HG03039 (cell line): Measurements from ENCODE around the gene METTL21C.

Experiments
- ATAC-seq: cut with Tn5 transposase; IDR thresholded peaks from one replicate; pipeline ENCODE4 v1.9.1; 2021; ENCODE audit warnings: mild to moderate bottlenecking, moderate library complexity; ENCODE audit not compliant: unreplicated experiment

METTL21C gene

DNA sequence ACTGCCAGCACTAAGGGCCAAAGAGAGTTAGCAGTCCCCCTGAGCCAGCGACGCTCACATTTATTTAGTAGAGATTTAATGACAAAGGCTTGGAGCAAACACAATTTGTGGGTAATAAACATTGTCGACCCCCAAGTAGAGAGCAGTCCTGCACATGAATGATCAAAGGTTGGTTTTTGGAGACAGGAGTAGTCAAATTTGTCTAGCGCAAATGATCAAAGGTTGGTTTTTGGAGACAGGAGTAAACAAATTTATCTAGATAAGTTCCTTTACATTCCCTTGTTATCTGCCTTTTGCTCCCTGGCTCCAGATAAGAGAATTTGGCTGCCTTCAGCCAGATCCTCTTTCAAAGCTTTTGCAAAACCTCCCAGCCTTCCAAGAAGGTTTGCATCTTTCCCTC is 26.9 kb downstream of the METTL21C start:
- no peak for ATAC-seq

DNA sequence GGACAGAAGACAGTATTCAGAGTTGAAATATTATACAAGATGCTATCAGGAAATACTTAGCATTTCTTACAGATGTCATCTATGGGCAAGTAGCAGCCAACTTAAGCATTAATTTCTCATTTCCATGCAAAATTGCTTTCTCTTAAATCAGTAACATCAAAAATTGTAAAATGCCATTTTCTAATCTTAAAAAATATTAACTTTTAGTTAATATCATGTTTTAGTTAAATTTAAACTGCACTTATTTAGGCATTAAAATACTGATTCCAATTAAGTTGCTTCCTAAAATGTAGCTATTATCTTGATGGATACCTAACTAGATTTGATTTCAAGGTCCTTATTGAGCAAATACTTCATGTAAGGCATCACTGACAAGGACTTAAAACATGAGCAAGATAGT is 27.8 kb downstream of the METTL21C start:
- no peak for ATAC-seq

GRCh38 chr13:102659168-102659713 is 35.6 kb downstream of the METTL21C start:
- no peak for ATAC-seq

GRCh38 chr13:102658660-102659059 is 36.2 kb downstream of the METTL21C start:
- ATAC-seq = no peak

- ATAC-seq = no peak
Measured at GRCh38 chr13:102657630-102658029, 37.2 kb downstream of the METTL21C start.

DNA sequence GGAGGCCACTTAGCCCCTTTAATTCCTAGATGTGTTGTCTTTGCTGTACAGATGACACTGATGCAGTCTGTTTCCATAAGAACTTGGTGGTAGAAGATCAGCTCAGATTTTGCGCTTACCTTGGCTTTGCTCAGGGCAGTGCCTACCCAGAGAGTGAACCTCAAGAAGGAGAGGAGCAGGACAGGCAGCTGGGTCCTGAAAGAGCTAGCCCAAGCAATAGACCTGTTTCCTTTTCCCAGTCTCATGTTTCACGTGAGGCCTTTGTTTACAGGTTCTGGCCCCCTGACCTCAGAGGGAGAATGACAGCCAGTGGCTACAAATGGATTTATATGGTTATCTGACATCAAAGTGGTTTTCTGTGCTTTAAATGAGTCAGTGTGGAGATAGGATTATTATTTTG is 40.1 kb downstream of the METTL21C start:
- no peak for ATAC-seq

- no peak for ATAC-seq
Measured at GRCh38 chr13:102651892-102652291, 43.0 kb downstream of the METTL21C start.

GRCh38 chr13:102651392-102651791 is 43.5 kb downstream of the METTL21C start:
- ATAC-seq = no peak

DNA sequence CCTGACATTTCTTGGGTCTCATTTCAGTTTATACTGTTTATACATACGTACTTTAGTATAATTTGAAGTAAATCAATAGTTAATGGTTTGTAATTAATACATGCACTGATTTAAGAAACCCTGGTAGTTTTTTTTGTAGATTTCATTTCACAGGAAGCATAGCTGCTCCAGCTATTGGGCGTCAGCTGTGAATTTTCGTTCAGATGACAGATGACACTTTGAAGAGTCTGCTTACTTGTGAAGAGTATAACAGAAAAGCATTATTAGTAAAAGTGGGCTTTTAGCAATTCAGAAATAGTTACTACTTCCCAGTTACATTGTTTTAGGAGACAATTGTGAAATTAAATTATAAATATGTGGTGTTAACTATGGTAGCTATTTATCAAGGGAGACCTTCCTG is 44.4 kb downstream of the METTL21C start:
- no peak for ATAC-seq

- ATAC-seq = no peak
Measured at GRCh38 chr13:102648046-102648445, 46.8 kb downstream of the METTL21C start.

DNA sequence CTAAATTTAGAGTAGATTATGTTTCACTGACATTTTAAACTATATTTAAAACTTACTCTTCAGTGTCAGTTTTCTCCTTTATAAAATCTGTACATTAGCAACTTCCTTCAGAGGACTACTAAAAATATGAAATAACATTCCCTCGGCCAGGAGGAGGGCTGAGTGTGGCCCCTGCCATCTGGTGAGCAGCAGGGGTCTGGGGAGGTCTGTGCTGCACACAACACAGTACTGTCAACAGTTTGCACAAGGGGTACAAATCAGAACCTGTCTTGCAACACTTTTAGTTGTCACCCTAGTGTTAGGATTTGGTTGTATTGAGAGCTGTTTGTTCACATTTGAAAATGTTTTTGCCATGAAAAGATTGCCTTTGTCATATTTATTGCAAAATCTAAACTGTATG is 49.1 kb downstream of the METTL21C start:
- no peak for ATAC-seq

- no peak for ATAC-seq
Measured at GRCh38 chr13:102643656-102644055, 51.2 kb downstream of the METTL21C start.

- no peak for ATAC-seq
Measured at GRCh38 chr13:102642475-102642874, 52.4 kb downstream of the METTL21C start.

GRCh38 chr13:102642029-102642428 is 52.8 kb downstream of the METTL21C start:
- no peak for ATAC-seq

- ATAC-seq = no peak
Measured at GRCh38 chr13:102638741-102639140, 56.1 kb downstream of the METTL21C start.
